DND-41 (cell line): ENCODE results near the gene CTNNAL1.
"Not testable (repeated sequence)": the region's sequence is repeated elsewhere in the genome, so short reads cannot be mapped to it uniquely, and the experiment has no call there.

Source experiments
- ATAC-seq: fragments of 200-7000 bp; cut with Tn5 transposase; 3 replicates; pipeline ENCODE4 v1.9.1; 2021; ENCODE audit warnings: low read depth; ENCODE audit not compliant: insufficient read depth
- DNase-seq: peaks from one replicate; pipeline ENCODE4 v3.0.0-alpha.2; 2020
- H2AFZ ChIP-seq: 2 replicates; pipeline ENCODE4 v1.6.0; 2012; ENCODE audit warnings: low read depth, low read length
- H3K27ac ChIP-seq: 2 replicates; pipeline ENCODE4 v1.5.1; 2012; ENCODE audit warnings: low read length, inconsistent platforms
- H3K27me3 ChIP-seq: fragments of 200-600 bp; sonication (generic); 2 replicates; pipeline ENCODE4 v1.6.0; 2012; ENCODE audit warnings: low read length, mild to moderate bottlenecking, inconsistent platforms; ENCODE audit not compliant: insufficient read depth, poor library complexity
- H3K36me3 ChIP-seq: 2 replicates; pipeline ENCODE4 v1.5.1; 2012; ENCODE audit warnings: low read length, inconsistent platforms; ENCODE audit not compliant: insufficient read depth
- H3K4me1 ChIP-seq: 2 replicates; pipeline ENCODE4 v1.5.1; 2012; ENCODE audit warnings: mild to moderate bottlenecking, low read length; ENCODE audit not compliant: insufficient read depth
- H3K4me2 ChIP-seq: 2 replicates; pipeline ENCODE4 v1.6.0; 2012; ENCODE audit warnings: mild to moderate bottlenecking, moderate library complexity, low read length, inconsistent platforms; ENCODE audit not compliant: insufficient read depth
- H3K4me3 ChIP-seq, 2 experiments: fragments of 200-600 bp in 1 of 2; shearing (Covaris generic) in 1 of 2; 2 replicates each; pipeline ENCODE4 v1.5.1; 2012 to 2016; ENCODE audit warnings: inconsistent platforms in 2 of 2, low read length in 2 of 2, mild to moderate bottlenecking in 2 of 2, low read depth in 1 of 2, moderate library complexity in 1 of 2
- H3K79me2 ChIP-seq: 2 replicates; pipeline ENCODE4 v1.6.0; 2012; ENCODE audit warnings: low read length, inconsistent platforms; ENCODE audit not compliant: insufficient read depth
- H3K9ac ChIP-seq: 2 replicates; pipeline ENCODE4 v1.6.0; 2012; ENCODE audit warnings: low read depth, mild to moderate bottlenecking, inconsistent platforms, low read length, moderate library complexity
- H3K9me3 ChIP-seq: 2 replicates; pipeline ENCODE4 v1.5.1; 2012; ENCODE audit warnings: low read length, moderate library complexity, mild to moderate bottlenecking, inconsistent platforms; ENCODE audit not compliant: insufficient read depth, severe bottlenecking
- H4K20me1 ChIP-seq: 2 replicates; pipeline ENCODE4 v1.6.0; 2012; ENCODE audit warnings: low read length; ENCODE audit not compliant: insufficient read depth
- EZH2 ChIP-seq: IDR thresholded peaks from 3 replicates; pipeline ENCODE4 v1.6.1; 2012; ENCODE audit warnings: borderline replicate concordance, low read depth, mild to moderate bottlenecking, moderate library complexity, low read length, inconsistent platforms; ENCODE audit not compliant: severe bottlenecking
- TF ChIP-seq, protein P1 (sequence below): IDR thresholded peaks from 2 replicates; pipeline ENCODE4 v1.5.1; 2012; ENCODE audit warnings: borderline replicate concordance, low read length, moderate library complexity, mild to moderate bottlenecking; ENCODE audit not compliant: poor library complexity, severe bottlenecking; ENCODE audit errors: extremely low read depth

The CTNNAL1 gene

DNA sequence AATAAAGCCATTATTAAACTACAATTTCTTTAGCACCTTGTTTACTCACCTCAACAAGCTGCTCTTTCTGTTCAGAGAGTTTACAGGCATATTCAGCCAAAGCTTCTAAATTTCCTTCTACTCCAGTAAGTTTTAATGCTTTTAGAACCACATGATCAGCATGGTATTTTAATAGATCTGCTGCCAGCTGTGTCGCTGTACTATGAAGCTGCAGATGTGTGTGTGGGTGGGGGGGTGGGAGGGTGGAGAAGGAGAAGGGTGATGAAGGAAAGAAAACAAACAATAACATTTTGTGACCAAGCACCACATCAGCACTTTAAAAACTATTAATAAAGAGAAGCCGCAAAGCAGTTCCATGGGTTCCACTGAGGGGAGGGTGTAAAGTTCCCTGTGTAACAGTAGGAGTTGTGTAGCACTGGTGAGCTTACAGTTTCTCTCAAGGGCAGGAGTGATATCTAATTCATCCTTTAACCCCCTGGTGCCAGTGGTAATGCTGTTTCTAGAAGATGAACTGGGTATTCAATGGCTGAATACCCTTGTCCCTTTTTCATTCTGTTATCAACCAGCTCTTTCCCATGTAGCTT is 40.6 kb downstream of the CTNNAL1 start:
- H3K79me2 ChIP-seq: no peaks in the 10 kb centered on the region
- ATAC-seq (no peak), DNase-seq (no peak)
- no peak overlapping the region for H3K4me2 ChIP-seq
- H3K27ac ChIP-seq: no peak overlapping the region
- no peak overlapping the region for H3K9ac ChIP-seq
- TF ChIP-seq, protein P1, sequence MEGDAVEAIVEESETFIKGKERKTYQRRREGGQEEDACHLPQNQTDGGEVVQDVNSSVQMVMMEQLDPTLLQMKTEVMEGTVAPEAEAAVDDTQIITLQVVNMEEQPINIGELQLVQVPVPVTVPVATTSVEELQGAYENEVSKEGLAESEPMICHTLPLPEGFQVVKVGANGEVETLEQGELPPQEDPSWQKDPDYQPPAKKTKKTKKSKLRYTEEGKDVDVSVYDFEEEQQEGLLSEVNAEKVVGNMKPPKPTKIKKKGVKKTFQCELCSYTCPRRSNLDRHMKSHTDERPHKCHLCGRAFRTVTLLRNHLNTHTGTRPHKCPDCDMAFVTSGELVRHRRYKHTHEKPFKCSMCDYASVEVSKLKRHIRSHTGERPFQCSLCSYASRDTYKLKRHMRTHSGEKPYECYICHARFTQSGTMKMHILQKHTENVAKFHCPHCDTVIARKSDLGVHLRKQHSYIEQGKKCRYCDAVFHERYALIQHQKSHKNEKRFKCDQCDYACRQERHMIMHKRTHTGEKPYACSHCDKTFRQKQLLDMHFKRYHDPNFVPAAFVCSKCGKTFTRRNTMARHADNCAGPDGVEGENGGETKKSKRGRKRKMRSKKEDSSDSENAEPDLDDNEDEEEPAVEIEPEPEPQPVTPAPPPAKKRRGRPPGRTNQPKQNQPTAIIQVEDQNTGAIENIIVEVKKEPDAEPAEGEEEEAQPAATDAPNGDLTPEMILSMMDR: no peak
- no peak for TF ChIP-seq EZH2
- no peaks in the 10 kb centered on the region for H4K20me1 ChIP-seq
- H3K9me3 ChIP-seq: no peaks in the 10 kb centered on the region
- peaks cover 31% of the 10 kb centered on the region for H3K36me3 ChIP-seq
- H3K4me1 ChIP-seq: no peaks in the 10 kb centered on the region
- no peak overlapping the region for H2AFZ ChIP-seq
- H3K4me3 ChIP-seq: no peak overlapping the region
- no peaks in the 10 kb centered on the region for H3K27me3 ChIP-seq

DNA sequence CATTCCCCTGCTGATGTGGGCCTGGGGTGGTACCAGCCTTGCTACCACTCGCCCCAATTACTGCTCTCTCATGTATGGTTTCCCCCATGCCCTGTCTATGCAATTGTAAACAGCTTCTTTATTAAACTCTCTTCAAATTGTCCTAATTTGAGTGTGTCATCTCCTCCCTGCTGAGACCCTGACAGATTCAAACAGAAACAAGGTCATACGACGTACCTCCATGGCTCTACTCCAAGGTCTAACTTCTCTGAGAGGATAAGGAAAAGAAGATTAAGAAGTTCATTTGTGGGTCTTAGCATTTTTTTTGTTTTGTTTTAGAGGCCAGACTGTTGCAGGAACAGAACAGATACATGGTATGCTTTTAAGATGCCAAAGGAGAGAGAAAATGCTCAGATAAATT is 41.1 kb downstream of the CTNNAL1 start:
- Histone ChIP-seq H3K9ac (no peak overlapping the region), H3K27me3 (no peaks in the 10 kb centered on the region), H2AFZ (no peak overlapping the region), H3K4me3 (no peak overlapping the region), H3K9me3 (no peaks in the 10 kb centered on the region), H3K4me1 (no peaks in the 10 kb centered on the region), H3K36me3 (peaks cover 31% of the 10 kb centered on the region), H3K4me2 (no peak overlapping the region), H3K79me2 (no peaks in the 10 kb centered on the region), H3K27ac (no peak overlapping the region), H4K20me1 (no peaks in the 10 kb centered on the region)
- no peak for ATAC-seq
- no peak for DNase-seq
- TF ChIP-seq, protein P1: no peak
- TF ChIP-seq EZH2: no peak

DNA sequence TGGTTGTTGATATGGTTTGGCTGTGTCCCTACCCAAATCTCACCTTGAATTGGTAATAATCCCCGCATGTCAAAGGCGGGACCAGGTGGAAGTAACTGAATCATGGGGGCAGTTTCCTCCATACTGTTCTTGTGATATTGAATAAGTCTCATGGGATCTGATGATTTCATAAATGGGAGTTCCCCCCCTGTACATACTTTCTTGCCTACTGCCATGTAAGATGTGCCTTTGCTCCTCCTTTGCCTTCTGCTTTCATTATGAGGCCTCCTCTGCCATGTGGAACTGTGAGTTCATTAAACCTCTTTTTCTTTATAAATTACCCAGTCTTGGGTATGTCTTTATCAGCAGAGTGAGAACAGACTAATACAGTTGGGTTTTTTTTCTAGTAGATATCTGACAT is 41.9 kb downstream of the CTNNAL1 start:
- H3K4me2 ChIP-seq, H3K9me3 ChIP-seq, H3K9ac ChIP-seq, H3K27ac ChIP-seq, H2AFZ ChIP-seq, H4K20me1 ChIP-seq, H3K4me1 ChIP-seq, H3K79me2 ChIP-seq, H3K27me3 ChIP-seq, ATAC-seq, DNase-seq, H3K4me3 ChIP-seq: not testable (repeated sequence)
- peaks cover 27% of the 10 kb centered on the region for H3K36me3 ChIP-seq

DNA sequence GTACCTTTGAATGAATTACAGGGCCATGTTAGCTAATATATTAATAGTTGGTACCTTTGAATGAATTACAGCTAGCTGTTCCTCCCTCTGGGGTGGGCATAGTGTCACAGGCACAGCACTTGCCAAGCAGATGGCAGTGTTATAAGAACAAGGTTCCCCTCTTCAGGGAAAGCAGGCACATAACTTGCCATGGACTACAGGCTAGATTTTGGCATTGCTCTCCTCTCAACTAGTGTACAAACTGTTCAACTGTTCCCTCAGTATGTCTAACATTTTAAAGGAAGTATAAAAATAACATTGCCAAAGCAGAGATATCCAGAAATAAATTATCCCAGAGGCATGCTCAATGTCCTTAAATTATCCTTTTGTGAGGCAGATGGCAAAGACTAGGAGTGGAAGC is 45.4 kb downstream of the CTNNAL1 start:
- no peak overlapping the region for H3K27ac ChIP-seq

More for the DNA sequence above, 45.4 kb downstream of the CTNNAL1 start:
- Histone ChIP-seq H2AFZ (no peak overlapping the region), H4K20me1 (no peaks in the 10 kb centered on the region), H3K9ac (no peak overlapping the region), H3K4me3 (no peak overlapping the region), H3K4me2 (no peak overlapping the region), H3K9me3 (no peaks in the 10 kb centered on the region), H3K36me3 (peaks cover 31% of the 10 kb centered on the region), H3K27me3 (no peaks in the 10 kb centered on the region), H3K79me2 (no peaks in the 10 kb centered on the region), H3K4me1 (no peaks in the 10 kb centered on the region)
- ATAC-seq (no peak), DNase-seq (no peak)
- TF ChIP-seq EZH2: no peak
- TF ChIP-seq, protein P1: no peak
